K562 (cell line): Measurements from ENCODE around the gene PCDHA6.
"Not testable (repeated sequence)": the region's sequence is repeated elsewhere in the genome, so short reads cannot be mapped to it uniquely, and the experiment has no call there.

Experiments used
- CBFA2T2 ChIP-seq: fragments of 450-650 bp; conservative IDR thresholded peaks from 2 replicates; pipeline ENCODE4 v1.6.1; 2017; ENCODE audit warnings: mild to moderate bottlenecking
- CTCF ChIP-seq, 3 experiments: IDR thresholded peaks in 2 of 3; conservative IDR thresholded peaks in 1 of 3; 2 replicates each; pipeline ENCODE4 v1.5.1; 2011 to 2012; ENCODE audit warnings: low read length in 3 of 3, mild to moderate bottlenecking in 3 of 3, control low read depth in 2 of 3, improper control_type of control experiment in 1 of 3, inconsistent platforms in 1 of 3, low read depth in 1 of 3, mixed read lengths in 1 of 3, moderate library complexity in 1 of 3; ENCODE audit not compliant: insufficient read depth in 2 of 3
- FIP1L1 ChIP-seq: fragments of 200-400 bp; formaldehyde crosslinking; IDR thresholded peaks from 2 replicates; pipeline ENCODE4 v1.6.1; 2018; ENCODE audit warnings: mild to moderate bottlenecking, low read depth, low read length; ENCODE audit not compliant: poor library complexity, severe bottlenecking
- JUNB ChIP-seq: fragments of 450-650 bp; formaldehyde crosslinking; conservative IDR thresholded peaks from 2 replicates; pipeline ENCODE4 v1.4.0; 2020; ENCODE audit warnings: mild to moderate bottlenecking
- MAFK ChIP-seq: IDR thresholded peaks from 2 replicates; pipeline ENCODE4 v1.6.1; 2011; ENCODE audit warnings: low read length, improper control_type of control experiment
- NFXL1 ChIP-seq: fragments of 450-650 bp; formaldehyde crosslinking; IDR thresholded peaks from 2 replicates; pipeline ENCODE4 v1.4.0; 2021; ENCODE audit warnings: mild to moderate bottlenecking
- RBBP5 ChIP-seq: fragments of 200-600 bp; sonication (generic); IDR thresholded peaks from 2 replicates; pipeline ENCODE4 v1.6.1; 2012; ENCODE audit warnings: borderline replicate concordance, mild to moderate bottlenecking, low read length, control low read depth, inconsistent platforms; ENCODE audit not compliant: insufficient read depth, poor library complexity, severe bottlenecking
- SREBF1 ChIP-seq: fragments of 150-350 bp; IDR thresholded peaks from 2 replicates; pipeline ENCODE4 v1.6.1; 2014; ENCODE audit warnings: antibody characterized with exemption, low read depth, low read length, borderline replicate concordance
- SRF ChIP-seq, 2 experiments: fragments of 250-450, 450-650 bp in 1 of 2; sonication (Bioruptor Pico) in 1 of 2; sonication (generic) in 1 of 2; formaldehyde crosslinking; IDR thresholded peaks; 2 replicates each; pipeline versions ENCODE4 v1.5.0 to v1.5.1; 2020 to 2022; ENCODE audit warnings: mild to moderate bottlenecking in 1 of 2, missing genetic modification reagents in 1 of 2
- U2AF1 ChIP-seq: fragments of 200-400 bp; formaldehyde crosslinking; optimal IDR thresholded peaks from 2 replicates; pipeline ENCODE3; 2017; ENCODE audit warnings: mild to moderate bottlenecking, low read depth, low read length, moderate library complexity
- YBX1 ChIP-seq: fragments of 450-650 bp; IDR thresholded peaks from 2 replicates; pipeline ENCODE4 v1.7.1; 2016; ENCODE audit warnings: mild to moderate bottlenecking
- YY1 ChIP-seq, 3 experiments: IDR thresholded peaks; 2 replicates each; pipeline ENCODE4 v1.6.1; 2011; ENCODE audit warnings: low read length in 2 of 3, mild to moderate bottlenecking in 2 of 3, moderate library complexity in 2 of 3, borderline replicate concordance in 1 of 3, control low read depth in 1 of 3, low read depth in 1 of 3; ENCODE audit not compliant: insufficient read depth in 3 of 3, insufficient replicate concordance in 2 of 3, control insufficient read depth in 1 of 3, insufficient read length in 1 of 3; ENCODE audit errors: extremely low read depth in 1 of 3

DNA sequence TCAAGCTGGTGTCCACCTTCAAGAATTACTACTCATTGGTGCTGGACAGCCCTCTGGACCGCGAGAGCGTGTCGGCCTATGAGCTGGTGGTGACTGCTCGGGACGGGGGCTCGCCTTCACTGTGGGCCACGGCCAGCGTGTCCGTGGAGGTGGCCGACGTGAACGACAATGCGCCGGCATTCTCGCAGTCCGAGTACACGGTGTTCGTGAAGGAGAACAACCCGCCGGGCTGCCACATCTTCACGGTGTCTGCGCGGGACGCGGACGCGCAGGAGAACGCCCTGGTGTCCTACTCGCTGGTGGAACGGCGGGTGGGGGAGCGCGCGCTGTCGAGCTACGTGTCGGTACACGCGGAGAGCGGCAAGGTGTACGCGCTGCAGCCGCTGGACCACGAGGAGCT lies 25.4 kb upstream of the PCDHA6 start:
- TF ChIP-seq SREBF1; YBX1; YY1 (IDR thresholded peaks at IDR 0.05; ENCODE audit: borderline replicate concordance in 1 of 3, control insufficient read depth in 1 of 3, extremely low read depth in 1 of 3, insufficient read depth in 3 of 3, insufficient read length in 1 of 3, insufficient replicate concordance in 2 of 3, low read depth in 1 of 3, low read length in 2 of 3); CTCF (IDR thresholded peaks at IDR 0.05 in 2 of 3, conservative IDR thresholded peaks at IDR 0.05 in 1 of 3; ENCODE audit: insufficient read depth in 2 of 3, low read depth in 1 of 3, low read length in 3 of 3); U2AF1; FIP1L1; RBBP5; CBFA2T2; JUNB (CRISPR knock-in tag); NFXL1; SRF (CRISPR knock-in tag; IDR thresholded peaks at IDR 0.05); MAFK: not testable (repeated sequence)
